HFF-Myc (cell line): ENCODE data around the gene LGALS14.

Source experiments
- DNase-seq: peaks from one replicate; pipeline ENCODE4 v3.0.0-alpha.2; 2011; ENCODE audit warnings: low read depth; ENCODE audit errors: extremely low read depth
- H3K4me3 ChIP-seq: replicated peaks from 2 replicates; pipeline ENCODE4 v1.5.1; 2011; ENCODE audit warnings: low read depth, mild to moderate bottlenecking, control low read depth, low read length
- TF ChIP-seq, protein P1 (sequence below): IDR thresholded peaks from 2 replicates; pipeline ENCODE4 v1.5.1; 2012; ENCODE audit warnings: mild to moderate bottlenecking, low read depth, low read length, control low read depth; ENCODE audit errors: missing control alignments

LGALS14 gene

DNA sequence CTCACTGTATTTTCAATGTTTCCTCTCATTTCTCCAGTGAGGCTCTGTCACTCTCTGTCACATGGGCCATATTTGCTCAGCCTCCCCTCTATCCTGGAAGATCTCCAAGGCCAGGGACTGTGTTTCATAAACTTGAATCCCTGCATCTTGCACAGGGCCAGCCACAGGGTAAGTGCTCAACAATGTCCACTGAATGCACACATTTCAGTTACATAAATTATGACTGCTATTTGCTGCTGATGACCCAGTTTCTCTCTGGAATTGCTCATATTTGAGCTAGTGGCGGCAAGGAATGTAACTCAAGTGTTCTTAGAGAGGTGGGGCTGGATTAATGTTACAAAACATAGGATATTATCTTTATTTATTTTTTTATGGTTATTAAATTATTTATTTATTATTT lies 27.4 kb downstream of the LGALS14 start:
- DNase-seq, result no peak
- TF ChIP-seq, protein P1, sequence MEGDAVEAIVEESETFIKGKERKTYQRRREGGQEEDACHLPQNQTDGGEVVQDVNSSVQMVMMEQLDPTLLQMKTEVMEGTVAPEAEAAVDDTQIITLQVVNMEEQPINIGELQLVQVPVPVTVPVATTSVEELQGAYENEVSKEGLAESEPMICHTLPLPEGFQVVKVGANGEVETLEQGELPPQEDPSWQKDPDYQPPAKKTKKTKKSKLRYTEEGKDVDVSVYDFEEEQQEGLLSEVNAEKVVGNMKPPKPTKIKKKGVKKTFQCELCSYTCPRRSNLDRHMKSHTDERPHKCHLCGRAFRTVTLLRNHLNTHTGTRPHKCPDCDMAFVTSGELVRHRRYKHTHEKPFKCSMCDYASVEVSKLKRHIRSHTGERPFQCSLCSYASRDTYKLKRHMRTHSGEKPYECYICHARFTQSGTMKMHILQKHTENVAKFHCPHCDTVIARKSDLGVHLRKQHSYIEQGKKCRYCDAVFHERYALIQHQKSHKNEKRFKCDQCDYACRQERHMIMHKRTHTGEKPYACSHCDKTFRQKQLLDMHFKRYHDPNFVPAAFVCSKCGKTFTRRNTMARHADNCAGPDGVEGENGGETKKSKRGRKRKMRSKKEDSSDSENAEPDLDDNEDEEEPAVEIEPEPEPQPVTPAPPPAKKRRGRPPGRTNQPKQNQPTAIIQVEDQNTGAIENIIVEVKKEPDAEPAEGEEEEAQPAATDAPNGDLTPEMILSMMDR, result no peak
- no peak overlapping the region for H3K4me3 ChIP-seq

DNA sequence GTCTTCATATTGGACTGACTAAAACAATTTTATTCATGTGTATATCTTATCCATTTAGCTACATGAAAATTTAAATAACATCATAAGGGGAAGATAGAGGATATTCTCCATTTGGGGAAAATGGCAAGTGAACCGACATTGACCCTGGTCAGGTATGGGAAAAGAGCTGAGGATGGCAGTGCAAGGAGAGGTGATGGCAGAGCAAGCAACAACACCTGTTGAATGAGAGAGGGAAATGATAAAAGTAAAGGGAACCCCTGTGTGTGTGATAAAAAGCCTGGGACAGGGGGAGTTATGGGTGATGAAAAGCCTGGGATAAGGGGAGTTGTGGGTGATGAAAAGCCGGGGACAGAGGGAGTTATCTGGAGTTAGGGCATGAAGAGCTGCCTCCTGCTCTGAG lies 29.6 kb downstream of the LGALS14 start:
- TF ChIP-seq, protein P1, result no peak
- H3K4me3 ChIP-seq, result no peak overlapping the region
- no peak for DNase-seq

DNA sequence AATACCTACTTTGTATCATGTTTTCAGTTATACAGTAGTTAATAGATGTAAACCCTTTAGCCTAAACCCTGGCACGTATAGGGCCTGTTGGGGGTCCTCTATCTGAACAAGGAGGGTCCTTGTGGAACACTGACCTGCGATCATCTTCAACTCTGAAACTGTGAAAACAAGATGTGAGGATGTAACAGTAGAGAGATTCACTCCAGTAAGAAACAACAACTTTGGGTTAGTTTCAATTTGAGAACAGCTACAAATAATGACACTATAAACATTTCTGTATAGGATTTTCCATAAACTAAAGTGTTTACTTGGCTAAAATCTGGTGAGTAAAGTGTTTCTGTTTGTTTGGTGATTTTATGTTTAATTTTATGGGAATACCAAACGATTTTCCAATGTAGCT lies 31.4 kb downstream of the LGALS14 start:
- no peak for DNase-seq
- TF ChIP-seq, protein P1, result no peak
- H3K4me3 ChIP-seq, result no peak overlapping the region

DNA sequence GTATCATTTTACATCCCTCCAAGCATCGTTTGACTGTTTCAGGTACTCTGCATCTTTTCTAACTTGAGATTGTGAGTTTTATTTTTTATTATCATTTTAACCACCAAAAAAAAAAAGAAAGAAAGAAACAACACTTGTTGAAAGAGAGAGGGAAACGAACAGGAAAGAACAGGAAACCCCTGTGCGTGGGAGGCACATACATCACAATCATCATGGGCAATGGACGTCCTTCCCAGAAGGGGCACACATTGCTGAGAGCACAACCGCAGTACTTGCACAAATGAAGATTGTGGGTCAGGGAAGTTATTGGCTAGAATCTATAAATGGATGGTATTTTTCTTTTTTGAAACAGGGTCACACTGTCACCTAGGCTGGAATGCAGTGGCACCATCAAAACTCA lies 31.8 kb downstream of the LGALS14 start:
- no peak overlapping the region for H3K4me3 ChIP-seq
- TF ChIP-seq, protein P1, result no peak

DNA sequence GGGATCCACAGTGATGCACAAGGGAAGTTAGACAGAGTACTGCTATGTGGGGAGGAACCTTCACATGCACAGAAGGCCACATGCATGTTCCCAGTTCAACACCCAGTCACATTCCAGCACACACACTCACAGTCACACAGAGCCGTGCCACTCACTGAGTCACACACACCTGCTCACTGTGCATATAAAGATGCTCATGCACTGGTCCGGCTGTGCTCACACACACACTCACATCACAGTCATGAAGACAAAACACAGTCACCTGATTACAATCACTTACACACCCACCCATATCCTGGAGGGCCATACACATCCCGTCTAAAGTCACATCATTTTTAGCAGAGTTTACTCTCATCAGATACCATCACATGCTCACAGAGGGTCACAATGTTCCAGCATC lies 33.1 kb downstream of the LGALS14 start:
- TF ChIP-seq, protein P1, result no peak
- H3K4me3 ChIP-seq, result no peak overlapping the region
- DNase-seq, result no peak

More for the DNA sequence above, 31.8 kb downstream of the LGALS14 start:
- DNase-seq, result no peak

DNA sequence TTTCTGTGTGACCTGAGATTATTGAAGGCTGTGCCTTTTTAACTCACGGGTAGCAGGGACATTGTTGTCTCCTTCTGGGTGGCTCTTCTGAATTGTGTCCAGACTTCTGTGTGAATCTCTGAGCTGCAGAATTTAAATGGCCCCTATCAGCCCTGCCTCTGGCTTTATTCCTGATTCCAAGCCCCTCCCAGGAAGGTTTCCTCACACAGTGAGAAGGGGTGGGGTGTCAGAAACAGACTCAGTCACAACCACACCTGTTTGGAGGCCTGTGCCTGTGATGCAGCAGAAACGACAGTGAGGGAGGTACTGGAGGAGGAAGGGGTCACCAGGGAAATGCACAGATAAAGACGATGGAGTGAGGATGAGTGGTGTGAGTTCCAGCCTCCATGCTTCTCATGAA lies 33.6 kb downstream of the LGALS14 start, which contains the start of gene CLC:
Gene CLC, minus strand, starts transcription at position 139 of the 400 bp plus-strand sequence. Its CDS starts 77 bp downstream, at position 62.
- TF ChIP-seq, protein P1, result no peak
- no peak for DNase-seq
- H3K4me3 ChIP-seq, result no peak within 1 kb of the TSS

DNA sequence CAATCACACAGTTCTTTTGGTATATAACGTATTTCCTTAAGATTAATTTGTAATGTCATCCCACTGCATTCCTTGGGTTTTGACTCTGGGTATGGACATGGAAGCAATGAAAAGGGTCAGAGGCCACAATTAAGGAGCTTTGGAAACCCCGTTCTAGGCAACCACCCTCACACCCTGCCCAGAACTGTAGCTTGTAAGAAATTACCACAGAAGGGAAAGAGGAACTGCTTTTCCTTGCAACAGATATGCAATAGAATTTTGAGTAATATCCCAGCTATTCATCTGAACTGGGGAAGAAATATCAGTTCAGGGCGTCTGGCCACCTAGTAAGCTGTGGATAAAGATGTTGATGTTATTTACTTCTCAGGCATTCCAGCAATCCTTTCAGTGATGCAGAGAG lies 34.5 kb downstream of the LGALS14 start:
- TF ChIP-seq, protein P1, result no peak

More for the DNA sequence above, 34.5 kb downstream of the LGALS14 start:
- no peak for DNase-seq
- H3K4me3 ChIP-seq, result no peak overlapping the region
